Peyer's patch (tissue), 4 donors: ENCODE results near the gene SLC12A8.

Source experiments
- POLR2A ChIP-seq, 2 donors: fragments of 450-650 bp; IDR thresholded peaks; one replicate each; pipeline ENCODE4 v1.5.1; 2017; ENCODE audit warnings: antibody characterized with exemption in 2 of 2, mild to moderate bottlenecking in 2 of 2, moderate library complexity in 2 of 2
- TF ChIP-seq, protein P1 (sequence below), 6 experiments: fragments of 450-650 bp in 4 of 6; fragments of 200-600 bp in 2 of 6; sonication (generic) in 1 of 6; IDR thresholded peaks; one replicate each; pipeline ENCODE4 v1.5.1; 2017 to 2019; ENCODE audit warnings: antibody characterized with exemption in 6 of 6, mild to moderate bottlenecking in 3 of 6, moderate library complexity in 1 of 6

DNA sequence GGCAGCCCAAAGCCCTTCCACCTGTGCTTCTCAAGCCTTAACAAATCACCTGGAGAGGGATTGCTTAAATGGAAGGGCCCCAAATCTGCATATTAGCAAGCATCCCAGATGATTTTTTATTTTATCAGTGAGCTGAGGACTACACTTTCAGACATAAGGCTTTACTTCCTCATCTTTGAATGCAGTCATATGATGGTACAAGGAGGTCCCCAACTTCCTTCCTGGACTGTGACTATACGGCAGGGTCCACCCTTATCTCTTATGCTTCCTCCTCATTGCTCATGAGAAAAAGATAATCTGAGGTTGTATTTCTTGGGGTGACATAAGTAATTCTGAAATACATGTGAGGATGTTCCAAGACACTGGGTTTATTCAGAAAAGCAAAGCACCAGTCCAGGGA lies 143.1 kb downstream of the SLC12A8 start:
- TF ChIP-seq POLR2A (IDR thresholded peaks at IDR 0.05), result no peak
- TF ChIP-seq, protein P1, sequence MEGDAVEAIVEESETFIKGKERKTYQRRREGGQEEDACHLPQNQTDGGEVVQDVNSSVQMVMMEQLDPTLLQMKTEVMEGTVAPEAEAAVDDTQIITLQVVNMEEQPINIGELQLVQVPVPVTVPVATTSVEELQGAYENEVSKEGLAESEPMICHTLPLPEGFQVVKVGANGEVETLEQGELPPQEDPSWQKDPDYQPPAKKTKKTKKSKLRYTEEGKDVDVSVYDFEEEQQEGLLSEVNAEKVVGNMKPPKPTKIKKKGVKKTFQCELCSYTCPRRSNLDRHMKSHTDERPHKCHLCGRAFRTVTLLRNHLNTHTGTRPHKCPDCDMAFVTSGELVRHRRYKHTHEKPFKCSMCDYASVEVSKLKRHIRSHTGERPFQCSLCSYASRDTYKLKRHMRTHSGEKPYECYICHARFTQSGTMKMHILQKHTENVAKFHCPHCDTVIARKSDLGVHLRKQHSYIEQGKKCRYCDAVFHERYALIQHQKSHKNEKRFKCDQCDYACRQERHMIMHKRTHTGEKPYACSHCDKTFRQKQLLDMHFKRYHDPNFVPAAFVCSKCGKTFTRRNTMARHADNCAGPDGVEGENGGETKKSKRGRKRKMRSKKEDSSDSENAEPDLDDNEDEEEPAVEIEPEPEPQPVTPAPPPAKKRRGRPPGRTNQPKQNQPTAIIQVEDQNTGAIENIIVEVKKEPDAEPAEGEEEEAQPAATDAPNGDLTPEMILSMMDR (IDR thresholded peaks at IDR 0.05), result no peak
